Omental fat pad (tissue), 4 donors: Measurements from ENCODE around the gene INPP5A. TPM values are rescaled to one million over a fixed set of nuclear protein-coding genes. Genes with fewer than 3 reads are reported as not detected.
"Not testable (repeated sequence)": the region's sequence is repeated elsewhere in the genome, so short reads cannot be mapped to it uniquely, and the experiment has no call there.

Experiments used
- ATAC-seq: fragments of 150-250 bp; one replicate; pipeline ENCODE4 v1.9.1; 2016; ENCODE audit warnings: mild to moderate bottlenecking, moderate library complexity; ENCODE audit not compliant: low FRiP score
- DNase-seq: peaks from one replicate; pipeline ENCODE4 v3.0.0-alpha.2; 2019; ENCODE audit warnings: low spot score
- total RNA-seq, 4 donors: library from RNA; depleted of rRNA; stranded (reverse); fragments of >200 nt; gene quantifications; one replicate each; pipeline ENCODE4 v1.1.0, GENCODE V29; 2016
- TF ChIP-seq, protein P1 (sequence below), 3 donors: fragments of 450-650 bp; IDR thresholded peaks; one replicate each; pipeline ENCODE4 v1.5.1; 2016 to 2017; ENCODE audit warnings: antibody characterized with exemption in 3 of 3, mild to moderate bottlenecking in 3 of 3, moderate library complexity in 2 of 3

INPP5A gene
- total RNA-seq, 4 donors from 2014 or later, result 34.1 to 49.3 (median 43.3) TPM

DNA sequence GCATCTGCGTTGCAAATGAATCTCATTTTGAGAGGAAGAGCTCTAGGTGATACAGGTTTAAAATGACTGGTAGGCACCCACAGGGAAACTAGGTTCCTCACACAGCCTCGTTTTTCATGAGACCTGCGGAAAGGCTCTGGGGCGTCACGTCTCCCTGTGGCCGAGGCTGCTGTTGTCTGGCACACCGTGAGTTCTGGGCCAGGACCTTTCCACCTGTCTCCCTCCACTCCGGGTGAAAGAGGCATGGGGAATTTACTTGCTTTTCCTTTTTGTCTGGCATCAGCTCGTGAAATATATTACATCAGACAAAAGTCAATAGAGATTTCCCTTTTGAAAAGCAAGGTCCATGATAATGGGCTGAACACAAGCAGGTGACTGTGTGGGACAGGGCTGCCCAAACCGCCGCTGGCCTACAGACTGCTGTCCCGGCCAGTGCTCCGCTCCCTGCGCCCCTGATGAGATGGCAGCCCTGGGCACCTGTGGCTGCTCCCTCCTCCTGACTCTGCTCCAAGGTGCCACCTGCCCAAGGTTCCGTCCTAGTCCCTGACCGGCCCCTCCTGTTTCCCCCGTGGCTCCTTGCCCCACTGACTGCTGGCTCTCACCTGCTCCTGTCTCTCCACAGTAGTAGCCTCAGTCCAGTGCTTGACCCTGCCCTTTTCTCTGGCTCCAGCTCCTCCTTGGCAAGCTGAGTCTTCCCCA lies 138.8 kb downstream of the INPP5A start:
- no peak for DNase-seq

DNA sequence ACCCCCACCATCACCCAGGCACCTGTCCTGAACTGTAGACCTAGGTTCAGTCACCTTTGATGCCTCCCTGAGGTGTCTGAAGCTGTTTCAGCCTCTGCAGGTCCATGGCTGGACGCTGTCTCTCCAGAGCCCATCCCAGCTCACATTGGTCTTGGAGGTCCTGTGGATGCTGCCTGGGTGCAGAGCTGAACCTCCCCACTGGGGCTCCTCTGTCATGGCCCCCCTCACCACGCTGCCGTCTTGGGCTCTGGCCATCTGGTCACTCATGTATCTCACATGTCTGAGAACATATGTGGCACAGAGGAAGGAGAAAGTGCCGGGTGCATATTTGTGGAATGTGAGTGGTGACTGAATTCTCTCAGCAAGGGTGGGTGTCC lies 139.5 kb downstream of the INPP5A start:
- TF ChIP-seq, protein P1, sequence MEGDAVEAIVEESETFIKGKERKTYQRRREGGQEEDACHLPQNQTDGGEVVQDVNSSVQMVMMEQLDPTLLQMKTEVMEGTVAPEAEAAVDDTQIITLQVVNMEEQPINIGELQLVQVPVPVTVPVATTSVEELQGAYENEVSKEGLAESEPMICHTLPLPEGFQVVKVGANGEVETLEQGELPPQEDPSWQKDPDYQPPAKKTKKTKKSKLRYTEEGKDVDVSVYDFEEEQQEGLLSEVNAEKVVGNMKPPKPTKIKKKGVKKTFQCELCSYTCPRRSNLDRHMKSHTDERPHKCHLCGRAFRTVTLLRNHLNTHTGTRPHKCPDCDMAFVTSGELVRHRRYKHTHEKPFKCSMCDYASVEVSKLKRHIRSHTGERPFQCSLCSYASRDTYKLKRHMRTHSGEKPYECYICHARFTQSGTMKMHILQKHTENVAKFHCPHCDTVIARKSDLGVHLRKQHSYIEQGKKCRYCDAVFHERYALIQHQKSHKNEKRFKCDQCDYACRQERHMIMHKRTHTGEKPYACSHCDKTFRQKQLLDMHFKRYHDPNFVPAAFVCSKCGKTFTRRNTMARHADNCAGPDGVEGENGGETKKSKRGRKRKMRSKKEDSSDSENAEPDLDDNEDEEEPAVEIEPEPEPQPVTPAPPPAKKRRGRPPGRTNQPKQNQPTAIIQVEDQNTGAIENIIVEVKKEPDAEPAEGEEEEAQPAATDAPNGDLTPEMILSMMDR (IDR thresholded peaks at IDR 0.05), result no peak
- DNase-seq, result no peak
- ATAC-seq, result no peak

More for the DNA sequence above, 138.8 kb downstream of the INPP5A start:
- TF ChIP-seq, protein P1 (IDR thresholded peaks at IDR 0.05), result no peak
- ATAC-seq, result no peak

DNA sequence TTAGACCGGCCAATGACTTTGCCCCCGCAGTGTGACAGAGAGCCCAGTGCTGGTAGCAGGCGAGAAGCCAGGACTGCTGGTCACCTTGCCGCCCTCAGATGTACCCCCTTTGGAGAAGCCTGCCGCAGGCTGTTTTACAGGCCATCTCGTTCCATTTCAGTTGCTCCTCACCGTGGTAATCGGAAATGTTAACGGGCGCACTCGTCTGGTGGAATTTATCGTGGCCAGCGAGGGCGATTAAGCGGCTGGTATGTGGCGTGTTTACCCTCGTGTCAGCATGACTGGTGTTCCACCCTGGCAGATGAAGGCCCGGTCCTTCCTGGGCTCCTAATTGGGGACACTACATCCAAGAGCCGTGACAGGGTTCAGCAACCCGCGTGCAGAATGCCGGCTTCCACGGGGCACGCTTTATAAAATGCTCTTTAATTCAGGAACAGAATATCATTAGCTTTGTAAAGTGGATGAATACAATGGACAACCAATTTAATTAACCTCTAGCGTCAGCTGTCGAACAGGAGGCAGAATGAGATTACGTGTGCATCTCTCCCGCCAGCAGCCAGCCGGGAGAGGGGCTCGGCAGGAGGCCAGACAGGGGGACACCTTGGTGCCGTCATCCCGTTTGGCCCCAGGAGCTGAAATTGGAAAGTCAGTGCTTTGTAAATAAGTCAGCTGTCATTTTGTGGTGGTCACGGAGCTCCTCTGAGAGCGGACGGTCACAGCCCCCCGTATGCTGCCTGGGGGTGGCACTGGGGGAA lies 140.1 kb downstream of the INPP5A start:
- DNase-seq (no peak), ATAC-seq (no peak)
- TF ChIP-seq, protein P1 (IDR thresholded peaks at IDR 0.05), result no peak

DNA sequence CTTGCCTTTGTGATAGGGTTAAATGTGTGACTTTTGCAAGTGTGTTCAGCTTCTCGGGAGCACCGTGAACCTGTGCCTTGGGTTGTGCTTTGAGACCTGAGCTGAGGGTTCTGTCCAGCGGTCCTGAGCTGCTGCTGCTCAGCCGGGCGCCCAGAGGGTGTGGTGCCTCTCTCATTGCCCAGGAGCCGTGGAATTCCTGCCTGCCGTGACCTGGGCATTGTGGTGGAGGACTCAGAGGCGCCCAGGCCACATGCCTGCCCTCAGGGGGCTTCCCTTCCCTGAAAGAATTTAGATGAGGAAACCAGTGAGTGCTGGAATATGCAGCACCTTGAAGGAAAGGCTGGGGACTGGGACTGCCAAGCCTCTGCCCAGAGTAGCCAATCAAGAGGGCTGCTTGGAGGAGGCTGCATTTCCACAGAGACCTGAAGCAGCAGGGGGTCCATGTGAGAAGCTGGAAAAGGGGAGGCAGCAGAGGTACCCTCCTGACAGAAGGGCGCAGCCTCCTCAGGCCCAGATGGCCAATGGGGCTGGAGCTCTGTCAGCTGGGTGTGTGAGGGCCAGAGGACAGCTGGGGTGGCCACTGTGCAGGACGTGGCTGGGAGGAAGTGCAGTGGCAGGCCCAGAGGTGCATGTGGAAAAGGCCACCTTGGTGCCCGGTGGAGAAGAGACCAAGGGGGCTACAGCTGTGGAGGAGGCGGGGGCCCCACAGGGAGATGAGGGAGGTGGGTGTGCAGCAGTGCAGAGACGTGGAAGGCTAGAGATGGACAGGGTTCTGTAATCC lies 141.0 kb downstream of the INPP5A start:
- no peak for DNase-seq
- no peak for ATAC-seq
- TF ChIP-seq, protein P1 (IDR thresholded peaks at IDR 0.05), result no peak

DNA sequence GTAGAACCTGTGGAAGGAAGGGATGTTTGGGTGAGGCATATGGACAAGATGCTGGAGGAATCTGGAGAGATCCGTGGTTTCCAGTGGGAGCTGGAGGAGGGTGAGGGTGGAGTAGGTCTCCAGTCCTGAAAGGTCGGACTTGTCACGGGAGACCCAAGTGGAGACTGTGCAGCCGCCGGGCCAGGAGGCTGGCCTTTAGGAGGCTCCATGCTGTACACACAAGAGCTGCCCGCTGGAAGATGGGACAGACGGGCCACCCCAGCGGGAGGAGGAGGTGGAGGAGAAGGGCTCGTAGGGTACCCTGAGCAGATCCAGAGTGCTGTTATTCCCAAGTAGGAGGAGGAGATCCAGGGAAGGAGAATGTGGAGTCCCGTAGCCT lies 141.6 kb downstream of the INPP5A start:
- DNase-seq, result no peak

DNA sequence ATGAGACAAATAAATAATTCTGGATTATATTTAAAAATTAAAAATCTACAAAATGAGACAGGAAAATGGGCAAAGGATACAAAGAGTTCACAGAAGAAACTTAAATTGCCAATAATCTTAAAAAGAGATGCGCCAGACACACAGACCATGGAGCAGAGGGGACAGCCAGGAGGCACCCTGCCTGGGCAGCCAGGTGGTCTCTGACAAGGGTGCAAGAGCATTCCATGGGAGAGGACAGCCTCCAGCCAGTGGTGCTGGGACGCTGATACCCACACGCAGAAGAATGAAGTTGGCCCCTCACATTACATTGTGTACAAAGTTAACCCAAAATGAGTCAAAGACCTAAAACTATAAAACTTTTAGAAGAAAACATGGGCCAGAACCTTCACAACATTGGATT lies 142.1 kb downstream of the INPP5A start:
- ATAC-seq (no peak), DNase-seq (no peak)
- TF ChIP-seq, protein P1 (IDR thresholded peaks at IDR 0.05), result no peak

More for the DNA sequence above, 141.6 kb downstream of the INPP5A start:
- ATAC-seq, result no peak
- TF ChIP-seq, protein P1 (IDR thresholded peaks at IDR 0.05), result no peak

DNA sequence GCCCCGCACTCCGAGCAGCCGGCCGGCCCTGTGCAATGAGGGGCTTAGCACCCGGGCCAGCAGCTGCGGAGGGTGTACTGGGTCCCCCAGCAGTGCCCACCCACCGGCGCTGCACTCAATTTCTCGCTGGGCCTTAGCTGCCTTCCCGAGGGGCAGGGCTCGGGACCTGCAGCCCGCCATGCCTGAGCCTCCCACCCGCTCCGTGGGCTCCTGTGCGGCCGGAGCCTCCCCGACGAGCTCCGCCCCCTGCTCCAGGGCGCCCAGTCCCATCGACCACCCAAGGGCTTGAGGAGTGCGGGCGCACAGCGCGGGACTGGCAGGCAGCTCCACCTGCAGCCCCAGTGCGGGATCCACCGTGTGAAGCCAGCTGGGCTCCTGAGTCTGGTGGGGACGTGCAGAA lies 143.2 kb downstream of the INPP5A start:
- ATAC-seq, DNase-seq: not testable (repeated sequence)
